Endothelial cell of umbilical vein (primary cell): ENCODE measurements around the gene TRIM46. TPM values are rescaled to one million over a fixed set of nuclear protein-coding genes. Genes with fewer than 3 reads are reported as not detected.

Experiments used
- BruUV-seq: library from RNA; stranded (reverse); fragments of 400-500 nt; replicated peaks from 2 replicates; lab custom pipeline; 2021; lab: Mats Ljungman, UMichigan
- CTCF ChIA-PET: fragments of 300-600, 350-600 bp; sonication (Branson Sonifier 250); formaldehyde crosslinking; loops from one replicate; lab custom pipeline; 2021; ENCODE audit warnings: antibody characterized with exemption, inconsistent platforms; lab: Charles Lee
- POLR2A ChIA-PET: fragments of 300-600, 350-600 bp; sonication (Branson Sonifier 250); formaldehyde crosslinking; loops from one replicate; lab custom pipeline; 2021; ENCODE audit warnings: antibody characterized with exemption, inconsistent platforms; lab: Charles Lee
- DNase-seq: peaks from one replicate; pipeline ENCODE4 v3.0.0-alpha.2; 2011; ENCODE audit warnings: low read depth, low spot score
- FAIRE-seq: peaks from 2 replicates; lab custom pipeline; 2011; peaks lifted over from hg19 to GRCh38; lab: Jason Lieb, UNC
- H2AFZ ChIP-seq: 2 replicates; pipeline ENCODE4 v1.6.0; 2012; ENCODE audit warnings: low read depth, low read length, control low read depth, inconsistent platforms
- H3K27ac ChIP-seq: 2 replicates; pipeline ENCODE4 v1.5.1; 2011; ENCODE audit warnings: low read depth, mild to moderate bottlenecking, control low read depth, low read length, moderate library complexity; ENCODE audit not compliant: insufficient read depth
- H3K27me3 ChIP-seq, 2 experiments: 2 replicates each; pipeline versions ENCODE4 v1.6.0 to v1.6.1; 2011; ENCODE audit warnings: low read length in 2 of 2, mixed read lengths in 1 of 2; ENCODE audit not compliant: control insufficient read depth in 2 of 2, insufficient read depth in 2 of 2
- H3K36me3 ChIP-seq, 2 experiments: 2 replicates in 1 of 2; 3 replicates in 1 of 2; pipeline ENCODE4 v1.5.1; 2011; ENCODE audit warnings: low read length in 2 of 2, mild to moderate bottlenecking in 1 of 2, moderate library complexity in 1 of 2; ENCODE audit not compliant: control insufficient read depth in 2 of 2, insufficient read depth in 2 of 2; ENCODE audit errors: extremely low read depth in 1 of 2
- H3K4me1 ChIP-seq: 3 replicates; pipeline ENCODE4 v1.5.1; 2011; ENCODE audit warnings: mild to moderate bottlenecking, low read length; ENCODE audit not compliant: control insufficient read depth, insufficient read depth; ENCODE audit errors: extremely low read depth
- H3K4me2 ChIP-seq: 2 replicates; pipeline ENCODE4 v1.6.1; 2011; ENCODE audit warnings: low read length, control low read depth, mixed read lengths; ENCODE audit not compliant: insufficient read depth
- H3K4me3 ChIP-seq, 3 experiments: fragments of 200-600 bp in 1 of 3; sonication (generic), shearing (Covaris generic) in 1 of 3; replicated peaks in 1 of 3; 2 replicates each; pipeline ENCODE4 v1.5.1; 2011 to 2016; ENCODE audit warnings: control low read depth in 3 of 3, low read length in 3 of 3, mild to moderate bottlenecking in 2 of 3, inconsistent platforms in 1 of 3, low read depth in 1 of 3, moderate library complexity in 1 of 3; ENCODE audit not compliant: insufficient read depth in 1 of 3
- H3K79me2 ChIP-seq: 2 replicates; pipeline ENCODE4 v1.6.0; 2012; ENCODE audit warnings: low read length, inconsistent platforms; ENCODE audit not compliant: control insufficient read depth, insufficient read depth
- H3K9ac ChIP-seq: replicated peaks from 2 replicates; pipeline ENCODE3; 2011; ENCODE audit warnings: low read length, control low read depth; ENCODE audit not compliant: insufficient read depth; ENCODE audit errors: extremely low read depth
- H3K9me1 ChIP-seq: replicated peaks from 3 replicates; pipeline ENCODE4 v1.6.0; 2011; ENCODE audit warnings: mild to moderate bottlenecking, low read length; ENCODE audit not compliant: control insufficient read depth, insufficient read depth; ENCODE audit errors: extremely low read depth
- H3K9me3 ChIP-seq: replicated peaks from 2 replicates; pipeline ENCODE4 v1.5.1; 2012; ENCODE audit warnings: low read length, inconsistent platforms; ENCODE audit not compliant: control insufficient read depth, insufficient read depth
- H4K20me1 ChIP-seq: replicated peaks from 2 replicates; pipeline ENCODE3; 2011; ENCODE audit warnings: mild to moderate bottlenecking, low read length; ENCODE audit not compliant: control insufficient read depth, insufficient read depth; ENCODE audit errors: extremely low read depth
- EZH2 ChIP-seq: IDR thresholded peaks from 2 replicates; pipeline ENCODE4 v1.6.1; 2012; ENCODE audit warnings: borderline replicate concordance, low read depth, mild to moderate bottlenecking, moderate library complexity, low read length, inconsistent platforms; ENCODE audit not compliant: severe bottlenecking
- FOS ChIP-seq: IDR thresholded peaks from 2 replicates; pipeline ENCODE4 v1.6.1; 2011; ENCODE audit warnings: mild to moderate bottlenecking, low read length, moderate library complexity, borderline replicate concordance; ENCODE audit not compliant: insufficient read depth
- GATA2 ChIP-seq: IDR thresholded peaks from 2 replicates; pipeline ENCODE4 v1.7.0; 2011; ENCODE audit warnings: low read depth, mild to moderate bottlenecking, moderate library complexity, mixed read lengths, low read length; ENCODE audit not compliant: insufficient read length, insufficient read depth
- JUN ChIP-seq: IDR thresholded peaks from 2 replicates; pipeline ENCODE4 v1.6.1; 2011; ENCODE audit warnings: borderline replicate concordance, low read depth; ENCODE audit not compliant: insufficient read length, insufficient read depth
- MYC ChIP-seq: IDR thresholded peaks from one replicate; pipeline ENCODE4 v1.6.1; 2011; ENCODE audit warnings: mild to moderate bottlenecking, low read depth, low read length
- POLR2A ChIP-seq: IDR thresholded peaks from 2 replicates; pipeline ENCODE4 v1.6.1; 2012; ENCODE audit warnings: low read depth, mild to moderate bottlenecking, control low read depth, low read length
- POLR2AphosphoS5 ChIP-seq: IDR thresholded peaks from 2 replicates; pipeline ENCODE4 v1.6.1; 2012; ENCODE audit warnings: low read depth, mild to moderate bottlenecking, control low read depth, low read length, moderate library complexity; ENCODE audit not compliant: insufficient read depth
- dilution Hi-C: fragments of 300-500 bp; cut with MboI; formaldehyde crosslinking; loops from one replicate; pipeline ENCODE4 v1.15.0; 2019; ENCODE audit warnings: low sequenced_read_pairs; ENCODE audit not compliant: extremely low pct_ligation_motif_present
- intact Hi-C: fragments of 100-400 bp; cut with micrococcal nuclease; formaldehyde crosslinking; loops from one replicate; pipeline ENCODE4 v1.10.0; 2022
- polyA plus RNA-seq, 4 experiments: library from polyadenylated mRNA; depleted of rRNA in 3 of 4; stranded (reverse) in 3 of 4; unstranded in 1 of 4; fragments of >200 nt; gene quantifications; 2 replicates each; pipeline versions ENCODE4 v1.2.1 to v1.2.3, GENCODE V29; 2011 to 2012; ENCODE audit warnings: missing spikeins in 1 of 4
- total RNA-seq: library from RNA; stranded (reverse); gene quantifications from 2 replicates; pipeline ENCODE4 v1.2.3, GENCODE V29; 2021
- TF ChIP-seq, protein P1 (sequence below), 2 donors: IDR thresholded peaks; 1 replicate in 1 of 2; 2 replicates in 1 of 2; pipeline ENCODE4 v1.5.1; 2011; ENCODE audit warnings: low read length in 2 of 2, mild to moderate bottlenecking in 2 of 2, moderate library complexity in 2 of 2, control low read depth in 1 of 2, inconsistent platforms in 1 of 2, low read depth in 1 of 2; ENCODE audit not compliant: insufficient read depth in 1 of 2; ENCODE audit errors: extremely low read depth in 1 of 2
- TF ChIP-seq, protein P2 (sequence below): IDR thresholded peaks from 2 replicates; pipeline ENCODE4 v1.6.1; 2011; ENCODE audit not compliant: insufficient read depth, insufficient read length

TRIM46 gene
- total and polyA plus RNA-seq, 2 donors (not counting 3 experiments of a cell fraction or from before 2014, with no cell fraction given) = 9.5 to 10.0 TPM

DNA sequence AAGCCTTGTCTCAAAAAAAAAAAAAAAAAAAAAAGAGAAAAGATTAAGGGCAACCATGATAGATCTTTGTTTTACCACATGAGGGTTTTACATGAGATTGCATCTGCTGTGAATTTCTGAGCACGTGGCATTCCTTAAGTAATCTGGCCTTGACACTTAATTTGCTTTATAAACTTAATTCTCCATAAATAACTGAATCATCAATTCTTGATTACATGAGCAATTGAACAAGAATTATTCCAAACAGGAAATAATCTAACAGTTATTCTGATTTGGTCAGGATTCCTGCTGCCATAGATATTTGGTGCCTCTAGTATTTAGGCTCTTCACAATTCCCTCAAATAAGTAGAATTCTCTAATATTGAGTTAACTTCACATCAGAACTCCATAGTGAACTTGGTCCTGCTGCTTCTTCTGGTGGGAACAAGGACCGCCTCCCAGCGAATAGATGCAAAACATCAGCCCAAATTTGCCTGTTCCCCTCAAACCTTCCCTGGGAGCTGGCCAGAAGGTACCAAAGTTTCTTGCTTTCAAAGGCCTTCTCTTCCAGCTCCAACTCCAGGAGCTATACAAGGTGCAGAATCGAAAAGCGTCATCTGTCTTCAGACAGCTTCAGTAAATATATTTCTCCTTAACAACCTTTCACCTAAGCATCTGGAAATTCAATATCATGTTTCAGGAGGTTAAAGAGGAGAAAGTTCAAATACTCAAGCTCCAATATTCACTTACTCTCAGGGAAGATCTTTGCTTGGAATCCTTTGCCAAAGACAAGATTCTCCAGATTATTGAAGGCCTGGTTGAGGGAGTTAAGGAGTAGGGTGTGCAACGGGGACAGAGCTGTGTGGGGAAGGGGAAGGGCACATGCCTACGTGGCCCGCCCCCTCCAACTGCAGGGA lies 1.6 kb upstream of the TRIM46 start:
- Histone ChIP-seq H3K79me2 (peaks cover 16% of the 10 kb centered on the region), H3K27ac (peak overlapping the region; percentile 76), H3K4me3 (peak overlapping the region; percentile 52 to 91 (median 63)), H3K4me2 (peak overlapping the region; percentile 44), H2AFZ (peak overlapping the region; percentile 62), H3K4me1 (peaks cover 17% of the 10 kb centered on the region), H4K20me1 (no peaks in the 10 kb centered on the region), H3K9me1 (no peaks in the 10 kb centered on the region), H3K27me3 (no peaks in the 10 kb centered on the region), H3K9ac (peak overlapping the region; percentile 90), H3K36me3 (peaks cover 6 to 11% of the 10 kb centered on the region in 2 experiments), H3K9me3 (no peaks in the 10 kb centered on the region)
- dilution Hi-C loops (no loop called here), intact Hi-C loops (no loop called here)
- ChIA-PET POLR2A (interaction anchor here (0.5 to 1.3 kb wide), 3 partner anchors 21 to 563 kb away, joined by 4 to 8 read pairs (median 5); no protein-coding TSS in a partner anchor), CTCF (interaction anchor here (0.8 to 8.3 kb wide), 14 partner anchors 26 to 152 kb away, joined by 4 to 673 read pairs (median 7); partner anchors contain the start of genes ADAM15, EFNA3 and SLC50A1)
- FAIRE-seq (no peak), DNase-seq (no peak)
- BruUV-seq = TSS peak; percentile 65
- TF ChIP-seq FOS (no peak), JUN (no peak), GATA2 (no peak), EZH2 (no peak), POLR2A (no peak), POLR2AphosphoS5 (no peak), MYC (no peak)
- TF ChIP-seq, protein P1, sequence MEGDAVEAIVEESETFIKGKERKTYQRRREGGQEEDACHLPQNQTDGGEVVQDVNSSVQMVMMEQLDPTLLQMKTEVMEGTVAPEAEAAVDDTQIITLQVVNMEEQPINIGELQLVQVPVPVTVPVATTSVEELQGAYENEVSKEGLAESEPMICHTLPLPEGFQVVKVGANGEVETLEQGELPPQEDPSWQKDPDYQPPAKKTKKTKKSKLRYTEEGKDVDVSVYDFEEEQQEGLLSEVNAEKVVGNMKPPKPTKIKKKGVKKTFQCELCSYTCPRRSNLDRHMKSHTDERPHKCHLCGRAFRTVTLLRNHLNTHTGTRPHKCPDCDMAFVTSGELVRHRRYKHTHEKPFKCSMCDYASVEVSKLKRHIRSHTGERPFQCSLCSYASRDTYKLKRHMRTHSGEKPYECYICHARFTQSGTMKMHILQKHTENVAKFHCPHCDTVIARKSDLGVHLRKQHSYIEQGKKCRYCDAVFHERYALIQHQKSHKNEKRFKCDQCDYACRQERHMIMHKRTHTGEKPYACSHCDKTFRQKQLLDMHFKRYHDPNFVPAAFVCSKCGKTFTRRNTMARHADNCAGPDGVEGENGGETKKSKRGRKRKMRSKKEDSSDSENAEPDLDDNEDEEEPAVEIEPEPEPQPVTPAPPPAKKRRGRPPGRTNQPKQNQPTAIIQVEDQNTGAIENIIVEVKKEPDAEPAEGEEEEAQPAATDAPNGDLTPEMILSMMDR (IDR thresholded peaks at IDR 0.05; ENCODE audit: extremely low read depth in 1 of 2, insufficient read depth in 1 of 2, low read depth in 1 of 2, low read length in 2 of 2) = no peak
- TF ChIP-seq, protein P2, sequence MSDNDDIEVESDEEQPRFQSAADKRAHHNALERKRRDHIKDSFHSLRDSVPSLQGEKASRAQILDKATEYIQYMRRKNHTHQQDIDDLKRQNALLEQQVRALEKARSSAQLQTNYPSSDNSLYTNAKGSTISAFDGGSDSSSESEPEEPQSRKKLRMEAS = no peak
